Mucosa of descending colon (tissue), 3 donors: ENCODE measurements around the gene GLIS1. TPM values are rescaled to one million over a fixed set of nuclear protein-coding genes. Genes with fewer than 3 reads are reported as not detected.

ENCODE experiments used
- ATAC-seq: fragments of 200-7000 bp; cut with Tn5 transposase; one replicate; pipeline ENCODE4 v1.9.1; 2020; ENCODE audit warnings: mild to moderate bottlenecking, moderate library complexity
- DNase-seq, 3 donors: peaks; one replicate each; pipeline ENCODE4 v3.0.0-alpha.2; 2020
- H3K36me3 ChIP-seq: fragments of 200-600 bp; one replicate; pipeline ENCODE4 v1.8.0; 2021; ENCODE audit warnings: low read depth, mild to moderate bottlenecking
- H3K4me1 ChIP-seq: fragments of 200-600 bp; one replicate; pipeline ENCODE4 v1.8.0; 2021; ENCODE audit warnings: low read depth, mild to moderate bottlenecking
- H3K4me3 ChIP-seq: fragments of 200-600 bp; one replicate; pipeline ENCODE4 v1.8.0; 2021; ENCODE audit warnings: mild to moderate bottlenecking
- H3K9me3 ChIP-seq: fragments of 200-600 bp; one replicate; pipeline ENCODE4 v1.8.0; 2021; ENCODE audit warnings: mild to moderate bottlenecking
- CTCF ChIP-seq: fragments of 200-600 bp; IDR thresholded peaks from one replicate; pipeline ENCODE4 v1.8.0; 2022; ENCODE audit warnings: antibody characterized with exemption, mild to moderate bottlenecking
- intact Hi-C, 2 donors: fragments of 100-400 bp; cut with DNase I in 1 of 2; cut with micrococcal nuclease in 1 of 2; formaldehyde crosslinking; loops; one replicate each; pipeline versions ENCODE4 v1.11.0 to v1.11.1; 2022; cut with DNase I, micrococcal nuclease
- total RNA-seq, 3 donors: library from RNA; stranded (reverse); fragmentation: NEBNext Ultra II Directional in 2 of 3; extraction: Animal tissue kit (Norgen Biotek cat#: 25700) in 2 of 3; gene quantifications; one replicate each; pipeline versions ENCODE4 v1.2.1 to v1.2.4, GENCODE V29; 2021 to 2023
- donor health status: DM: no; HTN: no; CAD: no; lungs with moderate emphysema.
- donor health status: DM: no; HTN: no; CAD: no.
- donor health status: DM: no; HTN: yes; CAD: no.

GLIS1 gene
- total RNA-seq, 3 donors from 2014 or later = 0.09 to 0.24 (median 0.14) TPM

- Histone ChIP-seq H3K36me3 (no peaks in the 10 kb centered on the region), H3K9me3 (no peaks in the 10 kb centered on the region), H3K4me1 (no peaks in the 10 kb centered on the region), H3K4me3 (no peak overlapping the region)
- TF ChIP-seq CTCF = no peak
- DNase-seq (peak in 1 of 3 donors; percentile 41), ATAC-seq (no peak)
- intact Hi-C loops = no loop called here
Observed at GRCh38 chr1:53663529-53664300, 75.2 kb downstream of the GLIS1 start.

GRCh38 chr1:53662951-53663350 is 76.0 kb downstream of the GLIS1 start:
- Histone ChIP-seq H3K9me3 (no peaks in the 10 kb centered on the region), H3K36me3 (no peaks in the 10 kb centered on the region), H3K4me1 (no peaks in the 10 kb centered on the region), H3K4me3 (no peak overlapping the region)
- ATAC-seq (no peak), DNase-seq (peak in 1 of 3 donors; percentile 14)
- intact Hi-C loops = no loop called here
- no peak for TF ChIP-seq CTCF

GRCh38 chr1:53662169-53662568 is 76.8 kb downstream of the GLIS1 start:
- intact Hi-C loops = no loop called here
- H3K4me3 ChIP-seq = no peak overlapping the region
- no peaks in the 10 kb centered on the region for H3K36me3 ChIP-seq
- no peaks in the 10 kb centered on the region for H3K4me1 ChIP-seq
- peak in 1 of 3 donors; percentile 1 for DNase-seq
- ATAC-seq = no peak
- no peaks in the 10 kb centered on the region for H3K9me3 ChIP-seq
- no peak for TF ChIP-seq CTCF

- DNase-seq (peak in 1 of 3 donors; percentile 8), ATAC-seq (no peak)
- H3K4me1 ChIP-seq = no peaks in the 10 kb centered on the region
Observed at GRCh38 chr1:53661496-53661895, 77.5 kb downstream of the GLIS1 start.

GRCh38 chr1:53660666-53661065 is 78.3 kb downstream of the GLIS1 start:
- no peaks in the 10 kb centered on the region for H3K36me3 ChIP-seq
- ATAC-seq (no peak), DNase-seq (peak in 1 of 3 donors; percentile 12)
- H3K4me1 ChIP-seq = no peaks in the 10 kb centered on the region
- no peaks in the 10 kb centered on the region for H3K9me3 ChIP-seq
- TF ChIP-seq CTCF = no peak
- H3K4me3 ChIP-seq = no peak overlapping the region
- intact Hi-C loops = no loop called here

More at GRCh38 chr1:53661496-53661895, 77.5 kb downstream of the GLIS1 start:
- TF ChIP-seq CTCF = no peak
- Histone ChIP-seq H3K4me3 (no peak overlapping the region), H3K36me3 (no peaks in the 10 kb centered on the region), H3K9me3 (no peaks in the 10 kb centered on the region)
- intact Hi-C loops = no loop called here
